CD14-positive monocyte (primary cell): Measurements from ENCODE around the gene S1PR2. TPM values are rescaled to one million over a fixed set of nuclear protein-coding genes. Genes with fewer than 3 reads are reported as not detected.
A peak's percentile ranks its signal among the peaks of the same experiment; 100 is the strongest.

ENCODE experiments used
- DNase-seq, 3 donors: peaks; one replicate each; pipeline ENCODE4 v3.0.0-alpha.2; 2011 to 2022
- H2AFZ ChIP-seq: 2 replicates; pipeline ENCODE4 v1.6.0; 2012; ENCODE audit warnings: mild to moderate bottlenecking, low read depth, low read length, inconsistent platforms; ENCODE audit not compliant: insufficient read depth, poor library complexity, severe bottlenecking
- H3K27ac ChIP-seq, 2 donors: 1 replicate in 1 of 2; 2 replicates in 1 of 2; pipeline ENCODE4 v1.5.1; 2012 to 2013; ENCODE audit warnings: low read length in 2 of 2, control low read depth in 1 of 2, inconsistent platforms in 1 of 2, low read depth in 1 of 2, mild to moderate bottlenecking in 1 of 2
- H3K27me3 ChIP-seq, 2 donors: one replicate each; pipeline versions ENCODE4 v1.6.0 to v1.6.1; 2011 to 2013; ENCODE audit warnings: low read length in 2 of 2; ENCODE audit not compliant: control insufficient read depth in 2 of 2, insufficient read depth in 2 of 2
- H3K36me3 ChIP-seq, 2 donors: replicated peaks in 1 of 2; 1 replicate in 1 of 2; 2 replicates in 1 of 2; pipeline versions ENCODE4 v1.5.1 to v1.6.1; 2012 to 2013; ENCODE audit warnings: low read length in 2 of 2, control low read depth in 1 of 2, inconsistent platforms in 1 of 2, mild to moderate bottlenecking in 1 of 2; ENCODE audit not compliant: insufficient read depth in 2 of 2, control insufficient read depth in 1 of 2
- H3K4me1 ChIP-seq, 2 donors: 1 replicate in 1 of 2; 2 replicates in 1 of 2; pipeline versions ENCODE4 v1.5.1 to v1.6.1; 2012 to 2013; ENCODE audit warnings: low read length in 2 of 2, control low read depth in 1 of 2, inconsistent platforms in 1 of 2, mild to moderate bottlenecking in 1 of 2, moderate library complexity in 1 of 2; ENCODE audit not compliant: insufficient read depth in 2 of 2, control insufficient read depth in 1 of 2
- H3K4me2 ChIP-seq: replicated peaks from 2 replicates; pipeline ENCODE3; 2012; ENCODE audit warnings: low read length, moderate library complexity, mild to moderate bottlenecking; ENCODE audit not compliant: poor library complexity, severe bottlenecking; ENCODE audit errors: extremely low read depth
- H3K4me3 ChIP-seq, 3 experiments: fragments of 200-600 bp in 1 of 3; sonication (generic) in 1 of 3; replicated peaks in 1 of 3; 1 replicate in 2 of 3; 2 replicates in 1 of 3; pipeline ENCODE4 v1.5.1; 2011 to 2013; ENCODE audit warnings: low read length in 3 of 3, mild to moderate bottlenecking in 3 of 3, control low read depth in 2 of 3, low read depth in 2 of 3, inconsistent platforms in 1 of 3, moderate library complexity in 1 of 3
- H3K79me2 ChIP-seq: 2 replicates; pipeline ENCODE4 v1.6.0; 2012; ENCODE audit warnings: mild to moderate bottlenecking, control low read depth, inconsistent platforms, low read length, moderate library complexity; ENCODE audit not compliant: insufficient read depth
- H3K9ac ChIP-seq: 2 replicates; pipeline ENCODE4 v1.6.0; 2017; ENCODE audit warnings: low read length, mild to moderate bottlenecking; ENCODE audit not compliant: insufficient read depth, poor library complexity, severe bottlenecking
- H3K9me3 ChIP-seq, 2 donors: replicated peaks in 1 of 2; 1 replicate in 1 of 2; 2 replicates in 1 of 2; pipeline versions ENCODE4 v1.5.1 to v1.6.1; 2012 to 2013; ENCODE audit warnings: low read length in 2 of 2, control low read depth in 1 of 2; ENCODE audit not compliant: control insufficient read depth in 1 of 2, insufficient read depth in 1 of 2
- H4K20me1 ChIP-seq: 2 replicates; pipeline ENCODE4 v1.6.0; 2012; ENCODE audit warnings: mild to moderate bottlenecking, low read length, control low read depth, moderate library complexity; ENCODE audit not compliant: insufficient read depth
- H3K27ac Mint-ChIP-seq, 7 donors: one replicate each; pipeline ENCODE4 v1.8.0; 2020; ENCODE audit warnings: mild to moderate bottlenecking in 7 of 7, mixed read lengths in 7 of 7, moderate library complexity in 6 of 7, inconsistent platforms in 2 of 7
- H3K27me3 Mint-ChIP-seq, 3 donors: one replicate each; pipeline ENCODE4 v1.8.0; 2021 to 2022; ENCODE audit warnings: low read depth in 3 of 3, mild to moderate bottlenecking in 3 of 3, mixed read lengths in 3 of 3, moderate library complexity in 3 of 3, inconsistent platforms in 1 of 3
- H3K36me3 Mint-ChIP-seq, 2 donors: one replicate each; pipeline ENCODE4 v1.8.0; 2020; ENCODE audit warnings: mixed read lengths in 2 of 2, inconsistent platforms in 1 of 2, mild to moderate bottlenecking in 1 of 2
- H3K4me1 Mint-ChIP-seq: one replicate; pipeline ENCODE4 v1.8.0; 2020; ENCODE audit warnings: mild to moderate bottlenecking, mixed read lengths
- H3K4me3 Mint-ChIP-seq, 2 donors: one replicate each; pipeline ENCODE4 v1.8.0; 2020; ENCODE audit warnings: mild to moderate bottlenecking in 2 of 2, mixed read lengths in 2 of 2, moderate library complexity in 1 of 2
- H3K9me3 Mint-ChIP-seq, 7 donors: one replicate each; pipeline ENCODE4 v1.8.0; 2020 to 2022; ENCODE audit warnings: mixed read lengths in 7 of 7, mild to moderate bottlenecking in 6 of 7, moderate library complexity in 6 of 7, inconsistent platforms in 2 of 7
- WGBS: methylation state at CpG from one replicate; pipeline ENCODE4 v1.1.5; 2013; ENCODE audit warnings: missing lambda C conversion rate; ENCODE audit not compliant: insufficient coverage; 5-methylcytosine and 5-hydroxymethylcytosine counted together
- intact Hi-C, 2 donors: fragments of 100-400 bp; cut with micrococcal nuclease; formaldehyde crosslinking; loops; one replicate each; pipeline versions ENCODE4 v1.15.0 to v1.15.1; 2023
- polyA plus RNA-seq, 3 donors: library from polyadenylated mRNA; depleted of rRNA in 1 of 3; unstranded in 2 of 3; stranded (reverse) in 1 of 3; fragments of 300-500 nt in 2 of 3; fragments of >200 nt in 1 of 3; fragmentation: Illumina TruSeq in 2 of 3; gene quantifications; 1 replicate in 2 of 3; 2 replicates in 1 of 3; pipeline ENCODE4 v1.2.3, GENCODE V29; 2012 to 2021
- TF ChIP-seq, protein P1 (sequence below): fragments of 200-600 bp; IDR thresholded peaks from one replicate; pipeline ENCODE4 v1.8.0; 2022; ENCODE audit warnings: antibody characterized with exemption, mild to moderate bottlenecking

The S1PR2 gene
- polyA plus RNA-seq, 3 donors, result 0.40 to 2.0 (median 0.55) TPM

DNA sequence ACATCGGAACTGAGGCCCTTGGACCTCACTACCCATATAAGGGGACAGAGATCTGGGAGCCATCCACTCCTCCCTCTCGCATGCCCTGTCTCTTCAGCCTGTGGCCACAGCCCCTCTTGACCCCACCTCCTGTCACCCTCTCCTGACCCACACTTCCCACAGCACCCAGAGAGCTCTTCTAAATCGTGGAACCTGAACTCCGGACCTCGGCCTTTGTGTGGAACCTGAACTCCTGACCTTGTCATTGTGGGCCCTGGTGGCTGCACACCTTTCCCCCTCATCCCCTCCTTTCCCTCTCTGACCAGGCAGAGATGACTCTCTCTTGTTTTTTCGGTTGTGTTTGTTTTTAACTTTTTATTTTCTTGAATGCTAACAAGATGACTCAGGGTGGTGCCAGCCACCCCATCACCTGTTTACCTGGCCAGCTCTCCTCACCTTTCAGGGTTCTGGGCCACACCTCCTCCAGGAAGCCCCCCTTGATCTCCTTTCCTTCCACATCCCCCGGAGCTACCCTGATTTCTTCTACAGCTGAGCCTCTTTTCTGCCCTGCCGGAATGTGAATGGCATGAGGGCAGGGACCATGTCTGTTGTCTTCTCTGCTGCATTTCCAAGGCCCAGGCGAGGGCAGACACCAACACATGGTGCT lies 26.0 kb upstream of the S1PR2 start:
- TF ChIP-seq, protein P1, sequence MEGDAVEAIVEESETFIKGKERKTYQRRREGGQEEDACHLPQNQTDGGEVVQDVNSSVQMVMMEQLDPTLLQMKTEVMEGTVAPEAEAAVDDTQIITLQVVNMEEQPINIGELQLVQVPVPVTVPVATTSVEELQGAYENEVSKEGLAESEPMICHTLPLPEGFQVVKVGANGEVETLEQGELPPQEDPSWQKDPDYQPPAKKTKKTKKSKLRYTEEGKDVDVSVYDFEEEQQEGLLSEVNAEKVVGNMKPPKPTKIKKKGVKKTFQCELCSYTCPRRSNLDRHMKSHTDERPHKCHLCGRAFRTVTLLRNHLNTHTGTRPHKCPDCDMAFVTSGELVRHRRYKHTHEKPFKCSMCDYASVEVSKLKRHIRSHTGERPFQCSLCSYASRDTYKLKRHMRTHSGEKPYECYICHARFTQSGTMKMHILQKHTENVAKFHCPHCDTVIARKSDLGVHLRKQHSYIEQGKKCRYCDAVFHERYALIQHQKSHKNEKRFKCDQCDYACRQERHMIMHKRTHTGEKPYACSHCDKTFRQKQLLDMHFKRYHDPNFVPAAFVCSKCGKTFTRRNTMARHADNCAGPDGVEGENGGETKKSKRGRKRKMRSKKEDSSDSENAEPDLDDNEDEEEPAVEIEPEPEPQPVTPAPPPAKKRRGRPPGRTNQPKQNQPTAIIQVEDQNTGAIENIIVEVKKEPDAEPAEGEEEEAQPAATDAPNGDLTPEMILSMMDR, result no peak
- Histone ChIP-seq H3K4me1 (peaks cover 9 to 11% of the 10 kb centered on the region in 2 donors), H4K20me1 (peaks cover 14% of the 10 kb centered on the region), H3K4me2 (no peak overlapping the region), H3K36me3 (peaks cover 49 to 55% of the 10 kb centered on the region in 2 donors), H3K27ac (no peak overlapping the region), H2AFZ (no peak overlapping the region), H3K4me3 (no peak overlapping the region), H3K9ac (no peak overlapping the region), H3K27me3 (no peaks in the 10 kb centered on the region), H3K79me2 (peaks cover 20% of the 10 kb centered on the region), H3K9me3 (no peaks in the 10 kb centered on the region)
- Mint-ChIP-seq H3K9me3 (peaks cover 0 to 2% (median 0%) of the 10 kb centered on the region in 7 donors), H3K27ac (peak overlapping the region in 5 of 7 donors; percentile 11 to 68 (median 37)), H3K36me3 (peaks cover 45 to 61% of the 10 kb centered on the region in 2 donors), H3K27me3 (peaks cover 0 to 2% (median 0%) of the 10 kb centered on the region in 3 donors), H3K4me1 (peaks cover 13% of the 10 kb centered on the region), H3K4me3 (no peak overlapping the region)
- intact Hi-C loops, result no loop called here
- no peak for DNase-seq
- 89% methylated on average over 8 of the region's 9 CpGs for WGBS

DNA sequence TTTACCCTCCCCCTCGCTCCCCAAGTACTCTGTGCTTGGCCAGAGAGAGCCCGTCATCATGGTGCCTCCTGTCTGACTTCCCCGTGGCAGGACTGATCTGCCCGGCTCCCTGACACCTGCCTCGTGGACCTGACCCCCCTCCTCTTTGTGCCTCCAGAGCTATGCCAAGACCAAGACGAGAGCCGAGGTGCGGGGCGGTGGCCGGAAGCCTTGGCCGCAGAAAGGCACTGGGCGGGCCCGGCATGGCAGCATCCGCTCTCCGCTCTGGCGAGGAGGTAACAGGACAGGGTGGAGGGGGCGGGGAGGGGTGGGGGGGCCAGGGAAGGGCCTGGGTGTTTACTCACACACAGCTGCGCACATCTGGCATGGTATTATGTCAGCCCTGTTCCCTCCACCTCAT lies 25.4 kb upstream of the S1PR2 start:
- Histone ChIP-seq H3K27ac (no peak overlapping the region), H3K79me2 (peaks cover 20% of the 10 kb centered on the region), H3K4me3 (no peak overlapping the region), H3K4me1 (peaks cover 9 to 12% of the 10 kb centered on the region in 2 donors), H3K4me2 (no peak overlapping the region), H4K20me1 (peaks cover 14% of the 10 kb centered on the region), H3K36me3 (peaks cover 49 to 55% of the 10 kb centered on the region in 2 donors), H3K9ac (no peak overlapping the region), H3K9me3 (no peaks in the 10 kb centered on the region), H2AFZ (no peak overlapping the region), H3K27me3 (no peaks in the 10 kb centered on the region)
- peaks cover 45 to 61% of the 10 kb centered on the region in 2 donors for H3K36me3 Mint-ChIP-seq
- no peak for DNase-seq
- H3K4me3 Mint-ChIP-seq, result no peak overlapping the region
- peak overlapping the region in 2 of 7 donors; percentile 11 to 37 for H3K27ac Mint-ChIP-seq
- WGBS, result 90% methylated on average over 6 of the region's 18 CpGs
- peaks cover 0 to 2% (median 0%) of the 10 kb centered on the region in 7 donors for H3K9me3 Mint-ChIP-seq
- TF ChIP-seq, protein P1, result no peak
- H3K27me3 Mint-ChIP-seq, result no peaks in the 10 kb centered on the region
- peaks cover 13% of the 10 kb centered on the region for H3K4me1 Mint-ChIP-seq
- intact Hi-C loops, result no loop called here
